Mesothelial cell of epicardium (in vitro differentiated cells): ENCODE measurements around the gene TAS2R19. TPM values are rescaled to one million over a fixed set of nuclear protein-coding genes. Genes with fewer than 3 reads are reported as not detected.

ENCODE experiments used
- DNase-seq, 2 experiments: peaks; one replicate each; pipeline ENCODE4 v3.0.0; 2021; ENCODE audit warnings: low spot score in 2 of 2; ENCODE audit not compliant: unreplicated experiment in 2 of 2
- H3K27ac Mint-ChIP-seq: 2 replicates; pipeline ENCODE4 v1.8.0; 2021; ENCODE audit warnings: mixed read lengths
- H3K27me3 Mint-ChIP-seq: 2 replicates; pipeline ENCODE4 v1.8.0; 2021; ENCODE audit warnings: low read depth, mixed read lengths
- H3K36me3 Mint-ChIP-seq: 2 replicates; pipeline ENCODE4 v1.8.0; 2021; ENCODE audit warnings: mixed read lengths
- H3K4me1 Mint-ChIP-seq: 2 replicates; pipeline ENCODE4 v1.8.0; 2021; ENCODE audit warnings: mixed read lengths
- H3K4me3 Mint-ChIP-seq: 2 replicates; pipeline ENCODE4 v1.8.0; 2021; ENCODE audit warnings: mild to moderate bottlenecking, moderate library complexity, mixed read lengths
- H3K9me3 Mint-ChIP-seq: 2 replicates; pipeline ENCODE4 v1.8.0; 2021; ENCODE audit warnings: mixed read lengths
- total RNA-seq: library from RNA; stranded (reverse); gene quantifications from 3 replicates; pipeline ENCODE4 v1.2.1, GENCODE V29; 2021
- TF ChIP-seq, protein P1 (sequence below): fragments of 200-600 bp; sonication (generic); IDR thresholded peaks from one replicate; pipeline ENCODE4 v1.5.0; 2021; ENCODE audit warnings: antibody characterized with exemption; ENCODE audit not compliant: unreplicated experiment

The TAS2R19 gene
- total RNA-seq, 1 donor from 2014 or later, result 9.5 TPM

DNA sequence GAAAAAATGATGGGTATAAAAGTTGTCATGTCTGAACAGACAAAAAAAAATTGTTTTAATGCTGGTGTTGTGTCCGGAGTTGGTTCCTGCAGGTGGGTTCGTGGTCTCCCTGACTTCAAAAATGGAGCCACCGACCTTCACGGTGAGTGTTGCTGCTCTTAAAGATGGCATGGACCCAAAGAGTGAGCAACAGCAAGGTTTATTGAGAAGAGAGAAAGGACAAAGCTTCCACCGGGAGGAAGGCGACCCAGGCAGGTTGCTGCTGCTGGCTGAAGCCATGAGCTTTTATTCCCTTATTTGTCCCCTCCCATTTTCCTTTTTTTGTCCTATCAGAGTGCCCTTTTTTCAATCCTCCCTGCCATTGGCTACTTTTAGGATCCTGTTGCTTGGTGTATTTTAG, 8.9 kb upstream of the TAS2R19 start, which contains the start of gene TAS2R31:
Gene TAS2R31, minus strand, starts transcription at position 101 of the 400 bp plus-strand sequence. Its CDS starts 72 bp downstream, at position 29.
- no peaks in the 10 kb centered on the region for H3K27me3 Mint-ChIP-seq
- TF ChIP-seq, protein P1, sequence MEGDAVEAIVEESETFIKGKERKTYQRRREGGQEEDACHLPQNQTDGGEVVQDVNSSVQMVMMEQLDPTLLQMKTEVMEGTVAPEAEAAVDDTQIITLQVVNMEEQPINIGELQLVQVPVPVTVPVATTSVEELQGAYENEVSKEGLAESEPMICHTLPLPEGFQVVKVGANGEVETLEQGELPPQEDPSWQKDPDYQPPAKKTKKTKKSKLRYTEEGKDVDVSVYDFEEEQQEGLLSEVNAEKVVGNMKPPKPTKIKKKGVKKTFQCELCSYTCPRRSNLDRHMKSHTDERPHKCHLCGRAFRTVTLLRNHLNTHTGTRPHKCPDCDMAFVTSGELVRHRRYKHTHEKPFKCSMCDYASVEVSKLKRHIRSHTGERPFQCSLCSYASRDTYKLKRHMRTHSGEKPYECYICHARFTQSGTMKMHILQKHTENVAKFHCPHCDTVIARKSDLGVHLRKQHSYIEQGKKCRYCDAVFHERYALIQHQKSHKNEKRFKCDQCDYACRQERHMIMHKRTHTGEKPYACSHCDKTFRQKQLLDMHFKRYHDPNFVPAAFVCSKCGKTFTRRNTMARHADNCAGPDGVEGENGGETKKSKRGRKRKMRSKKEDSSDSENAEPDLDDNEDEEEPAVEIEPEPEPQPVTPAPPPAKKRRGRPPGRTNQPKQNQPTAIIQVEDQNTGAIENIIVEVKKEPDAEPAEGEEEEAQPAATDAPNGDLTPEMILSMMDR, result no peak
- H3K36me3 Mint-ChIP-seq, result peaks cover 37% of the 10 kb centered on the region
- H3K4me1 Mint-ChIP-seq, result no peaks in the 10 kb centered on the region
- no peak for DNase-seq
- H3K4me3 Mint-ChIP-seq, result no peak within 1 kb of the TSS
- H3K9me3 Mint-ChIP-seq, result peaks cover 10% of the 10 kb centered on the region
- H3K27ac Mint-ChIP-seq, result no peak within 1 kb of the TSS

DNA sequence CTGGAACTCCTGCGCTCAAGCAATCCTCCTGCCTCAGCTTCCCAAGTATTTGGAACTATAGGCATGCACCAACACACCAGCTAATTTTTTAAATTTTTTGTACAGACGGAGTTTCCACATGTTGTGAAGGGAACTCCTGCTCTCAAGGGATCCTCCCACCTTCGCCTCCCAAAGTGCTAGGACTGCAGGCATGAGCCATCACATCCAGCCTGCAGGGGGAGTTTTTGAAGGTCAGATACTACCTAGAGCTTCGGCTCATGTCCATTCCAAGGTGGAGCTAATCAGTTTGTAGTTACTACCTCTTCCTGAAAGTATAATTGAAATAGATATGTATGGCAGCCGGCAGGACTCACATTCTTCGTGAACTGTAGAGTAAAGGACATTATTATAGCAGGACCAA, 3.7 kb upstream of the TAS2R19 start:
- Mint-ChIP-seq H3K27me3 (no peaks in the 10 kb centered on the region), H3K9me3 (peaks cover 16% of the 10 kb centered on the region), H3K36me3 (peaks cover 38% of the 10 kb centered on the region), H3K4me3 (no peak overlapping the region), H3K4me1 (no peaks in the 10 kb centered on the region), H3K27ac (no peak overlapping the region)
- no peak for DNase-seq
- TF ChIP-seq, protein P1, result no peak

DNA sequence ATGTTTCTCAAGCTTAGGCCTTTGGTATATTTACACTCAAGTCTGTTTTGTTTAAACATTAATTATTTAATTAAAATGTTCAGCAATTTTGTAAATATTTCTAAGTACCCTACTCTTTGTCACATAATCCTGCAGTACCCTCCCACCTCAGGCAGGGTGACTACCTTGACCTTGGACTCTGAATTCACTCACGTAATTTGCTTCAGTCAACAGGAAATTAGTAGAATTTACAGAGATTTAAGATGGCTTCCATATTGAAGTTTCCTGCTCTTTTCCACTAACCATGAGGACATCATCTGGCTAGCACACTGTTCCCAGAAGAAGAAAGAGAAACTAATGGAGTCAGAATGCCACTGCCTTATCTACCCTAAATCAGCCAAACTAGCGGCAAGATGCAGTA, 967 bp upstream of the TAS2R19 start:
- Mint-ChIP-seq H3K9me3 (peaks cover 16% of the 10 kb centered on the region), H3K4me3 (no peak overlapping the region), H3K36me3 (peaks cover 31% of the 10 kb centered on the region), H3K27ac (no peak overlapping the region), H3K4me1 (no peaks in the 10 kb centered on the region), H3K27me3 (no peaks in the 10 kb centered on the region)
- no peak for DNase-seq
- TF ChIP-seq, protein P1, result no peak

DNA sequence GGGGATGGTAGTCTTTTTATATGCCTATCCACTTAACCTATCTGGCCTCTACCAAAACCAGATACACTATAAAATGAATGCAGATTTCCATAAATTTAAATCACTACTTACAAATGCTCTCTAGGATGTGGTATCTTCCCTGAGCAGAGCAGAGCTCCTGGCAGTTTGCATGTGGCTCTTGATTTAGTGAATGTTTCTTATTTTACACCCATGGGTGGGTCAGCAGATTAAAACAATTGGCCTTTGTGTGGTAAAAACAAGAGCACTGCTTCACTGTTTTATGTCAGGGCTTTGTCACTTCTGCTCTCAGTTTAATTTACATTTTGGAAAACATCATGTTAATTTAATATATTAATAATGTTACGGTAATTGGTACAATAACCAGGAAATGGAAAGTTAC, 5.5 kb downstream of the TAS2R19 start:
- DNase-seq, result no peak
- TF ChIP-seq, protein P1, result no peak
- no peaks in the 10 kb centered on the region for H3K4me1 Mint-ChIP-seq
- no peaks in the 10 kb centered on the region for H3K27me3 Mint-ChIP-seq
- H3K4me3 Mint-ChIP-seq, result no peak overlapping the region
- peaks cover 7% of the 10 kb centered on the region for H3K36me3 Mint-ChIP-seq
- no peak overlapping the region for H3K27ac Mint-ChIP-seq
- H3K9me3 Mint-ChIP-seq, result no peaks in the 10 kb centered on the region

DNA sequence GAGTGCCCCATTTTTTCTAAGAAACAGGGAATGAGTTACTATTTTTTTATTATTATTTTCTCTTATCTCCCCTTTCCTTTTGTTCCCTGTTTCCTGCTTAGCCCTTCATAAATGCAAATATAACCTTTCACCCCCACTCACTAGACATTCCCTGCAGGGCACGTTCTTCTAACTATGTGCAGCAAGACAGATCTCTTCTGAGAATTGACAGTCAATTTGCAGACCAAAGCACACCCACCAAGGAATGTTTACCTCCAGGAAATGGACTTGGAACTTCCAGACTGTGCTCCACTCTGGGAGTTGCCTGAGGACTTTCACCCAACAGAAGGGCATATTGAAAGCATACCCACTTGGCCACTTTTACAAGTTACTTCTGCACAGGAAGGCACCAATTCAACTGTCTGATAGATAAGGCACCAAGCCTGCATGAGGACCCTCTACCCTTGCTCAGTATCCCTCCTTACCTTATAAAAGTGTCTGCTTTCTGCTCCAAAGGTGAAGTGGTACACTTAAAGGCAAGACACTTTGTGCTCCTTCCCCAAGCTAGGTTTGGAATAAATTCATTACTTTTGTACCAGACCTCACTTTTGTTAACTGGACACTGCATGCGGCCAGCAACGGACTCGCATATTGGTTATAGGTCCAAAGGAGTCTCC, 6.5 kb downstream of the TAS2R19 start:
- H3K27me3 Mint-ChIP-seq, result no peaks in the 10 kb centered on the region
- no peak overlapping the region for H3K4me3 Mint-ChIP-seq
- no peaks in the 10 kb centered on the region for H3K4me1 Mint-ChIP-seq
- TF ChIP-seq, protein P1, result no peak
- H3K9me3 Mint-ChIP-seq, result no peaks in the 10 kb centered on the region
- H3K27ac Mint-ChIP-seq, result no peak overlapping the region
- DNase-seq, result no peak
- peaks cover 7% of the 10 kb centered on the region for H3K36me3 Mint-ChIP-seq
